Stomach smooth muscle (tissue), 2 donors: ENCODE results near the gene RACGAP1.
A peak's percentile ranks its signal among the peaks of the same experiment; 100 is the strongest.
"Not testable (repeated sequence)": the region's sequence is repeated elsewhere in the genome, so short reads cannot be mapped to it uniquely, and the experiment has no call there.

Experiments
- H3K27ac ChIP-seq: one replicate; pipeline ENCODE4 v1.7.0; 2013; ENCODE audit warnings: mild to moderate bottlenecking, low read length, inconsistent platforms
- H3K27me3 ChIP-seq, 2 donors: one replicate each; pipeline ENCODE4 v1.7.0; 2013; ENCODE audit warnings: low read length in 2 of 2; ENCODE audit not compliant: insufficient read depth in 2 of 2, control insufficient read depth in 1 of 2
- H3K36me3 ChIP-seq, 2 donors: one replicate each; pipeline ENCODE4 v1.7.0; 2013; ENCODE audit warnings: low read length in 2 of 2; ENCODE audit not compliant: control insufficient read depth in 2 of 2, insufficient read depth in 2 of 2
- H3K4me1 ChIP-seq: one replicate; pipeline ENCODE4 v1.7.0; 2013; ENCODE audit warnings: low read length; ENCODE audit not compliant: control insufficient read depth, insufficient read depth
- H3K4me3 ChIP-seq, 2 donors: one replicate each; pipeline ENCODE4 v1.7.0; 2013; ENCODE audit warnings: low read length in 2 of 2
- H3K9ac ChIP-seq, 2 donors: one replicate each; pipeline ENCODE4 v1.7.0; 2013; ENCODE audit warnings: low read length in 2 of 2, mild to moderate bottlenecking in 1 of 2
- H3K9me3 ChIP-seq, 2 donors: one replicate each; pipeline ENCODE4 v1.7.0; 2013; ENCODE audit warnings: low read length in 2 of 2; ENCODE audit not compliant: control insufficient read depth in 2 of 2
- donor health status: healthy.
- donor health status: Pancreatic carcinoma.

RACGAP1 gene

DNA sequence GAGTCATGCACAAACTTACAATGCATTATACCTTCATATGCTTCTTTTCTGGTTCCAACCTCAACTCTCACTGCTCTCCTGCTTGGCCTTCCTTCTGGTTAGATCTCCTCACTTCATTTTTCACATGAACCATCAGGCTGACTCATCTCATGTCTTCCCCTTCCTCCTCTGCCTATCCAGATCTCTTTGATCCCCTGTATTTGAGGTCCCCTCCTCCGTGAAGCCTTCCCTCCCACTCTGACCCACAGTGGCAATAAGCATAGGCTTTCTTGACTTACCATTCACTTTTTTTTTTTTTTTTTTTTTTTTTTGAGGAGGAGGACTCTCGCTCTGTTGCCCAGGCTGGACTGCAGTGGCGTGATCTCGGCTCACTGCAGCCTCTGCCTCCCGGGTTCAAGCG lies 17.4 kb upstream of the RACGAP1 start:
- Histone ChIP-seq H3K9me3 (no peaks in the 10 kb centered on the region), H3K36me3 (no peaks in the 10 kb centered on the region), H3K27me3 (no peaks in the 10 kb centered on the region), H3K4me3 (no peak overlapping the region), H3K9ac (no peak overlapping the region), H3K4me1 (no peaks in the 10 kb centered on the region), H3K27ac (no peak overlapping the region)

DNA sequence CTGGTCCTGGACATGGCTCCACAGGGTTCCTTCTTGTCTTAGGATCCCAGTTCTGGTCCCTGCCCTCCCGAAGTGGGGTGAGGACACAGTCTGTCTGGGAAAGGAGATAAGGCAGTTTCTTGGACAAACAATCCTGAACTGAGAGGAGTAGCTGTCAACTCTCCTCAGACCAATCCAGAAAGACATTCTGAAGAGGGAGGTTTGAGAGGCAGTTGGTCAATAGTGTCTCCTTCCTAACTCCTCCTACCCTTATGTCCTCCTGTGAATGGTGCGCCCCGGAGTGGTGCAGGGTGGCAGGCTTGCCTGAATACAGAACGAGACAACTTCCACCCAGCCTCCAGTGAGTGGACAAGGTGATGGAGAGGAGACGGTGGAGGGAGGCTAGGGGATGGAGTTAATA lies 16.7 kb upstream of the RACGAP1 start:
- Histone ChIP-seq H3K4me3 (no peak overlapping the region), H3K36me3 (no peaks in the 10 kb centered on the region), H3K9ac (no peak overlapping the region), H3K9me3 (no peaks in the 10 kb centered on the region), H3K27ac (no peak overlapping the region), H3K4me1 (no peaks in the 10 kb centered on the region), H3K27me3 (no peaks in the 10 kb centered on the region)

DNA sequence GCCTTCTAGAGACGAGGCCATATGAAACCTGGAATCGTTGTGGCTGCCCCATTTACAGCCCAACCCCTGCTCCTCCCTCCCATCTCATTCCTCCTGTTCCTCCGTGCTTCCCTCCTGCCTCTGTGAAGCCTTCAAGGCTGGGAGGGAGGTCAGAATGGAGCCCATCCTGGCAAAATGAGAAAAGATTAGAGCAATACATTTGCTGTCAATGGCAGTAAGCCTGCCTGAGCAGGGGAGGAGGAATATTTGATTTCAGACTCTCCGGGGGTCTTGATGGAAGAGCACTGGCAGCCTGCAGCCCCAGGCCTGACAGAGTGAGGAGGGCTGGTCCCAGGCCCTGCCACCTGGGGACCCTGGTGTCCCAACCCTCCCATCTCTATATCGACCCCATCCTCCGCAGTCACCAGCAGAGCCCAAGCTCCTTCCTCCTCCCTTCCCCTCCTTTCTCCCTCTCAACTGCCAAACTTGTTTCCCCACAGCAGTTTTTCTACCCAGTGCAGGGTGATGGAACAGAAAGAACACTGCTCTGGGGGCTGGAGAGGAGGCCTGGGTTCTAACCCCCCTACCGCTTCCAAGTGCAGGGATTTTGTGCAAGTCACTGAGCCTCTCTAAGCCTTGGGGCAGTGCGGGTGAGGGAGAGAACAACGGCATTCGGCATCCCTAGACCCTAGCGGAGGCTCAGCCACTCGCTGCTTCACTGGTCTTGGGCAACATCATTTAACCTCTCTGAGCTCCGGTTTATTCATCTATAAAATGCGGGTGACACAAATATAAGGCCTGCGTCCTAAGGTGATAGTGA lies 16.0 kb upstream of the RACGAP1 start:
- Histone ChIP-seq H3K36me3 (no peaks in the 10 kb centered on the region), H3K27ac (no peak overlapping the region), H3K27me3 (no peaks in the 10 kb centered on the region), H3K4me1 (no peaks in the 10 kb centered on the region), H3K4me3 (no peak overlapping the region), H3K9ac (no peak overlapping the region), H3K9me3 (no peaks in the 10 kb centered on the region)

DNA sequence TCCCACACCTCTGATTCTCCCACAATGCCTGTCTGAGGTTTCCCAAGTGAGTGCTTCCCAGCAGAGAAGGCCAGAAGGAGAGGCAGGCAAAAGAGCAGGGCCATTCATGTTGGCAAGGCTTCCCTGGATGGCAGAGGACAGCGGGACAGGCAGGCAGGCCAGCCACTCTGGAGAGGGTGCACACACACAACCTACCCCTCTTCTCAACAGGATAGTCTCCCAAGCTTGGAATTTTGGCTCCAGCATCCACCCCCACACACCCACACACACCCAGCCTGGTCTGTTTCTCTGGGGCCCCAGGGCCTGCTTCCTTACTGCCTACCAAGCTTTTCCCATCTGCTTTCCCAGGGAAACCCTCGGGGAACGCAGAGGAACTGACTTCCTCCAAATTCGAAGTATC lies 15.4 kb upstream of the RACGAP1 start:
- H3K36me3 ChIP-seq = no peaks in the 10 kb centered on the region
- H3K27ac ChIP-seq = no peak overlapping the region
- H3K9me3 ChIP-seq = no peaks in the 10 kb centered on the region
- H3K4me3 ChIP-seq = no peak overlapping the region
- H3K27me3 ChIP-seq = no peaks in the 10 kb centered on the region
- H3K4me1 ChIP-seq = no peaks in the 10 kb centered on the region
- H3K9ac ChIP-seq = no peak overlapping the region

DNA sequence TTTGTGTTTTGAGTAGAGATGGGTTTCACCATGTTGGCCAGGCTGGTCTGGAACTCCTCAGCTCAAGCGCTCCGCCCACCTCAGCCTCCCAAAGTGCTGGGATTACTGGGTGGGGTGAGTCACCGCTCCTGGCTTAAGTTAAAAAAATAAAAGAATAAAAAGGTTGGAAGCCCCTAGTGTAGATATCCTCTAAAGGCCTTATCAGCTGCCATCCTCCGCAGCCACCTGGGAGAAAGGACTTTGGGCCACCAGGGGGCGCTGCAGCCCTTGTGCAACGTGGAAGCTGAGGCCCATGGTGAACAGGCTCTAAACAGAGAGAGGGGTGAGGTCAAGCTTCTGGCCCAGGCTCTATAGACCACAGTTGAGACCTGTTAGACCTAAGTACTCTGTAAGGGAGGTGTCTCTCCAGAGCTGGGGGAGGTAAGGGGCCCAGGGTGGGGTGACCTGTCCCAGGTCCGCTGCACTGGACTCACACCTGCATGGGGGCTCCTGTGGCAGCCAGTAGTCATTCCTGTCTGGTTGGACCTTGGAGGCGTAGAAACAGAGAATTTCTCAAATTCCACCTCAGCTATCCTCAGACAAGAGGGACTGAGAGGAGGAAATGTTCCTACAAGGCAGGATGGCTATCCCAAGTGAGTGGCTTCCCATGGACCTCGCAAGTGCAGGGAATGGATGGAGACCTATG lies 14.0 kb upstream of the RACGAP1 start:
- no peaks in the 10 kb centered on the region for H3K9me3 ChIP-seq
- H3K27me3 ChIP-seq = no peaks in the 10 kb centered on the region
- H3K27ac ChIP-seq = no peak overlapping the region
- H3K9ac ChIP-seq = no peak overlapping the region
- no peaks in the 10 kb centered on the region for H3K36me3 ChIP-seq
- no peak overlapping the region for H3K4me3 ChIP-seq
- H3K4me1 ChIP-seq = no peaks in the 10 kb centered on the region

DNA sequence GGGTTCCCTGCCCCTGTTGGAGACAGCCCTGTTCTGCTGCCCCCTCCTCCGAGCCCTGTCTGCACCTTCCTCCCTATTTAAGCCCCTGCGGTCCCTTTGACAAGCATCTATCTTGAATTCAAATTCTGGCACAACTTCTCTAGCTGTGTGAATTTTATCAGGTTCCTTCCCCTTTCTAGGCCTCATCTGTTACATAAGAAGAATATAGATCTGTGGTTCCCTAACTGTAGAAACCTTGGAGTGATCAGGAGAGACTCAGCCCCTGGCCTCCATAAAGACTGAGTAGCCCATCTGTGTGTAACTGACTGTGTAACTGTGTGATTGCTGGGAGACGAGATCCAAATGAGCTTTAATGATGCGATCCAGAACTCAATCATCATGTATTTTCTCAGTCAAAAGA lies 13.0 kb upstream of the RACGAP1 start:
- no peaks in the 10 kb centered on the region for H3K27me3 ChIP-seq
- H3K9me3 ChIP-seq = no peaks in the 10 kb centered on the region
- no peaks in the 10 kb centered on the region for H3K36me3 ChIP-seq
- no peak overlapping the region for H3K4me3 ChIP-seq
- H3K27ac ChIP-seq = no peak overlapping the region
- no peaks in the 10 kb centered on the region for H3K4me1 ChIP-seq
- no peak overlapping the region for H3K9ac ChIP-seq

DNA sequence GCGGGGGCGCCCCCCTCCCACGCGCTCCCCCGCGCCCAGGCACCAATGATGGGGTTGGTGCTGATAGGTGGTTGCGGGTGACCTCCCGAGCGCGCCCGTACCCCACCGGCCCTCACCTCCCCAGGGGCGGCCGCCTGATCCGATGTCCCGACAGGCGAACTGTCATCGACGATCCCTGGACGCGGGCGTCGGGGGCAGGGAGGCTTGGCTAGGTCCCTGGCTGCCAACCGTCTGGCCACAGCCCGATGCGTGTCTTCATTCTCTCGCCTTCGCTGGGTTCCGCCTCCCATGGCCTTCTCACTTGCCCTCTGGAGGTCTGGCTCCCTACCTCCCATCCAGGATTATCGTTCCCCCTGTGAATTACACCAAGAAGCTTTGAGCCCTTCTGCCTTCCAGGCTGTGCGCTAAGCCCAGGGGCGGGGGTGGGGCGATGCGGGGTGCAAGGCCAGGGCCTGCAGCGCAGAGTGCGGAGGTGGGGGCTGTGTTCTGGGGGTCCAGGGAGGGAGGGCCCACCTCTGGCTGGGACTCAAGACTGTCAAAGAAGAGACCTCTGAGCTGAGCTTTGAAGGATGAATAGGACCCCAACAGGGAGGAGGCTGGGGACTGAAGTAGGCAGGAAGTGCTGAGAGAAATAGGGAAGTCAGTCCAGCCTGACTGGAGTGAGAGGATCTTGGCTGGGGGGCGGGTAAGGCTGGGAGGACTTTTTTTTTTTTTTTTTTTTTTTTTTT lies 7.7 kb upstream of the RACGAP1 start:
- Histone ChIP-seq H3K9me3 (no peaks in the 10 kb centered on the region), H3K4me3 (peak overlapping the region in 1 of 2 donors; percentile 35), H3K27me3 (peaks cover 2 to 11% of the 10 kb centered on the region in 2 donors), H3K4me1 (peaks cover 4% of the 10 kb centered on the region), H3K9ac (no peak overlapping the region), H3K27ac (no peak overlapping the region), H3K36me3 (no peaks in the 10 kb centered on the region)

DNA sequence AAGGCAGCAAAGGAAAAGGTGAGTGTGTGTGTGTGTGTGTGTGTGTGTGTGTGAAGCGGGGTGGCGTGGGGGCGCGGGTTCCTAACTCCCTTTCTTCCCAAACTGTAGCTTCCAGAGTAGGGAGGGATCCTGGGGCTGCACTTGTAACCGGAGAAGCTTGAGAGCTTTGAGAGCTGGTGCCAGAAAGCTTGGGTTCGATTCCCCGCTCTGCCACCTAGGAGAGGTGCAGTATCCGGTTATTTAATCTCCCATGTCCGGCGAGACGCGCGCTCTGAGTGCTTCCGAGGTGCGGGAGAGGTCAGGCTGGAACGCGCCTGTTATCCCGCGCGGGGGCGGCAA lies 7.2 kb upstream of the RACGAP1 start:
- peaks cover 2 to 11% of the 10 kb centered on the region in 2 donors for H3K27me3 ChIP-seq
- peak overlapping the region in 1 of 2 donors; percentile 35 for H3K4me3 ChIP-seq
- no peak overlapping the region for H3K27ac ChIP-seq
- no peaks in the 10 kb centered on the region for H3K36me3 ChIP-seq
- no peaks in the 10 kb centered on the region for H3K9me3 ChIP-seq
- peaks cover 4% of the 10 kb centered on the region for H3K4me1 ChIP-seq
- H3K9ac ChIP-seq = no peak overlapping the region

DNA sequence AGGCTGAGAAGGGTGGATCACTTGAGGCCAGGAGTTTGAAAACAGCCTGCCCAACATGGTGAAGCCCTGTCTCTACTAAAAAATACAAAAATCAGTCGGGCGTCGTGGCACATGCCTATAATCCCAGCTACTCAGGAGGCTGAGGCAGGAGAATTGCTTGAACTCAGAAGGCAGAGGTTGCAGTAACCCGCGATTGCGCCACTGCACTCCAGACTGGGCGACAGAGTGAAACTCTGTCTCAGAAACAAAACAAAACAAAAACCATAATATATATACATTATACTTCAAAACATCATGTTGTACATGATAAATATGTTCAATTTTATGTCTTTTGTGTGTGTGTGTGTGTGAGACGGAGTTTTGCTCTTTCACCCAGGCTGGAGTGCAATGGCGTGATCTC lies 5.2 kb upstream of the RACGAP1 start:
- H3K9ac ChIP-seq, H3K9me3 ChIP-seq, H3K27ac ChIP-seq, H3K4me3 ChIP-seq, H3K36me3 ChIP-seq, H3K4me1 ChIP-seq: not testable (repeated sequence)
- H3K27me3 ChIP-seq = peaks cover 2 to 11% of the 10 kb centered on the region in 2 donors

DNA sequence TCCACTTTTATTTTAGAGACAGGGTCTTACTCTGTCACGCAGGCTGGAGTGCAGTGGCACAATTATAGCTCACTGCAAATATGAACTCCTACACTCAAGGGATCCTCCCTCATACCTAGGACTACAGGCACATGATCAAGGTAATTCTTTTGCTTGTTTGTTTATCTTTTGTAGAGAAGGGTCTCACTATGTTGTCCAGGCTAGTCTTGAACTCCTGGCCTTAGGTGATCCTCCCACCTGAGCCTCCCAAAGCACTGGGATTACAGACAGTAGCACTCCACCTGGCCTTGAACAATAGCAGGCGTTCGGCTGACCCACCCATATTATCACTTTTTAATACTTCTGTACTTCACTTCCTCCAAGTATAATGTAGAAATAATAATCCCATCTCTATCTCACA lies 1.4 kb upstream of the RACGAP1 start:
- Histone ChIP-seq H3K4me1 (peaks cover 7% of the 10 kb centered on the region), H3K27ac (no peak overlapping the region), H3K9me3 (no peaks in the 10 kb centered on the region), H3K4me3 (no peak overlapping the region), H3K27me3 (no peaks in the 10 kb centered on the region), H3K36me3 (no peaks in the 10 kb centered on the region), H3K9ac (no peak overlapping the region)

DNA sequence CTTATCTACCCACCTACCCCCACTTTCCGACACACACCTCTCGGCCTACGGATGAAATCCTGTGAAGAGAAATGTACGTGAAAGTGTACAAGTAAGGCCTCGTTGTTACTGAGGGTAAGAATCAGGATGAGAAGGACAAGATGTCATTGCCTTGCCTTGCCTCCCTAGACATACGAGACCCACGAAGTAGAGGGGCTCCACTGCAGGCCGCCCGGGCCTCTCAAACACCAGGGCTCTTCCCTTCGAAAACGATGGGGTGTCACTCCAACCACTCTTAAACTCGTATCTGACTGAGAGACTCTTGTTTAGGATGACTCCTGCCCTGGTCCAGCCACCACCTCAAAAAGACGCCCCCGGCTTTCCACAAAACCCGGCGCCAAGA lies 498 bp downstream of the RACGAP1 start:
- H3K9ac ChIP-seq = peak overlapping the region; percentile 60 to 69
- H3K4me3 ChIP-seq = peak overlapping the region; percentile 80 to 89
- peak overlapping the region; percentile 18 for H3K27ac ChIP-seq
- H3K9me3 ChIP-seq = no peaks in the 10 kb centered on the region
- peaks cover 7% of the 10 kb centered on the region for H3K4me1 ChIP-seq
- H3K27me3 ChIP-seq = no peaks in the 10 kb centered on the region
- H3K36me3 ChIP-seq = no peaks in the 10 kb centered on the region
